HCT116 (cell line): ENCODE data around the gene CRK. TPM values are rescaled to one million over a fixed set of nuclear protein-coding genes. Genes with fewer than 3 reads are reported as not detected.

Experiments
- ATAC-seq: fragments of 200-7000 bp; cut with Tn5 transposase; 2 replicates; pipeline ENCODE4 v1.9.1; 2020; ENCODE audit warnings: mild to moderate bottlenecking, moderate library complexity
- BruUV-seq: library from RNA; stranded (reverse); fragments of 400-500 nt; replicated peaks from 2 replicates; lab custom pipeline; 2021; lab: Mats Ljungman, UMichigan
- CTCF ChIA-PET: fragments of 300-600 bp; sonication (Branson Sonifier 250); formaldehyde crosslinking; loops from one replicate; lab custom pipeline; 2021; ENCODE audit warnings: antibody characterized with exemption; lab: Charles Lee
- POLR2A ChIA-PET: fragments of 300-600, 350-600 bp; sonication (Branson Sonifier 250); formaldehyde crosslinking; loops from one replicate; lab custom pipeline; 2021; ENCODE audit warnings: antibody characterized with exemption; lab: Charles Lee
- RAD21 ChIA-PET, 2 experiments: fragments of 300-600 bp; sonication (Branson Sonifier 250); formaldehyde crosslinking; loops; one replicate each; lab custom pipeline; 2023; ENCODE audit warnings: low total read pairs in 2 of 2; ENCODE audit not compliant: uncharacterized antibody in 2 of 2, unreplicated experiment in 2 of 2, low non-redundant PET in 1 of 2; lab: Charles Lee
- DNase-seq: peaks from one replicate; pipeline ENCODE4 v3.0.0-alpha.2; 2010; ENCODE audit warnings: low read depth, low spot score
- H2AFZ ChIP-seq: fragments of 200-600 bp; shearing (Covaris generic), sonication (generic); 2 replicates; pipeline ENCODE4 v1.6.1; 2017; ENCODE audit warnings: low read depth, mixed run types, mixed read lengths, antibody characterized with exemption, low read length; ENCODE audit not compliant: poor library complexity, severe bottlenecking
- H3K27ac ChIP-seq: 2 replicates; pipeline ENCODE4 v1.5.1; 2012; ENCODE audit warnings: low read depth, low read length
- H3K27me3 ChIP-seq: fragments of 200-600 bp; sonication (generic); 2 replicates; pipeline ENCODE4 v1.6.1; 2016; ENCODE audit warnings: mixed run types, low read length, mixed read lengths; ENCODE audit not compliant: insufficient read depth
- H3K36me3 ChIP-seq, 2 experiments: fragments of 200-500 bp in 1 of 2; fragments of 200-600 bp in 1 of 2; sonication (Bioruptor generic) in 1 of 2; sonication (generic) in 1 of 2; 2 replicates each; pipeline versions ENCODE4 v1.5.1 to v1.6.1; 2014 to 2016; ENCODE audit warnings: low read length in 2 of 2, inconsistent platforms in 1 of 2, mixed read lengths in 1 of 2, mixed run types in 1 of 2; ENCODE audit not compliant: insufficient read depth in 2 of 2, control insufficient read depth in 1 of 2
- H3K4me1 ChIP-seq, 2 experiments: fragments of 200-600 bp in 1 of 2; sonication (generic) in 1 of 2; 2 replicates each; pipeline versions ENCODE4 v1.5.1 to v1.6.1; 2012 to 2017; ENCODE audit warnings: low read length in 2 of 2, inconsistent platforms in 1 of 2, mild to moderate bottlenecking in 1 of 2, mixed read lengths in 1 of 2, mixed run types in 1 of 2, moderate library complexity in 1 of 2; ENCODE audit not compliant: insufficient read depth in 2 of 2, control insufficient read depth in 1 of 2
- H3K4me2 ChIP-seq: fragments of 200-600 bp; sonication (generic); 2 replicates; pipeline ENCODE4 v1.6.1; 2017; ENCODE audit warnings: mixed run types, low read length, mixed read lengths
- H3K4me3 ChIP-seq, 2 experiments: fragments of 200-600 bp in 1 of 2; sonication (generic) in 1 of 2; replicated peaks in 1 of 2; 2 replicates each; pipeline ENCODE4 v1.5.1; 2011 to 2016; ENCODE audit warnings: low read length in 2 of 2, control low read depth in 1 of 2, low read depth in 1 of 2, mild to moderate bottlenecking in 1 of 2, mixed read lengths in 1 of 2, mixed run types in 1 of 2
- H3K79me2 ChIP-seq: fragments of 200-600 bp; sonication (generic); 2 replicates; pipeline ENCODE4 v1.6.1; 2017; ENCODE audit warnings: mild to moderate bottlenecking, mixed run types, low read length, moderate library complexity, mixed read lengths; ENCODE audit not compliant: insufficient read depth
- H3K9ac ChIP-seq: fragments of 200-600 bp; sonication (generic); 2 replicates; pipeline ENCODE4 v1.6.1; 2016; ENCODE audit warnings: low read length, mixed read lengths
- H3K9me2 ChIP-seq: fragments of 200-600 bp; sonication (generic), shearing (Covaris generic); 2 replicates; pipeline ENCODE4 v1.6.1; 2017; ENCODE audit warnings: mixed run types, mild to moderate bottlenecking, moderate library complexity; ENCODE audit not compliant: insufficient read depth
- H3K9me3 ChIP-seq, 2 experiments: fragments of 200-500 bp in 1 of 2; fragments of 200-600 bp in 1 of 2; sonication (Bioruptor generic) in 1 of 2; sonication (generic) in 1 of 2; 2 replicates each; pipeline ENCODE4 v1.6.1; 2014 to 2017; ENCODE audit warnings: low read length in 2 of 2, mixed read lengths in 2 of 2, inconsistent platforms in 1 of 2, low read depth in 1 of 2, mild to moderate bottlenecking in 1 of 2, mixed run types in 1 of 2, moderate library complexity in 1 of 2; ENCODE audit not compliant: control insufficient read depth in 1 of 2, insufficient read depth in 1 of 2
- H4K20me1 ChIP-seq: fragments of 200-600 bp; sonication (generic), shearing (Covaris generic); 2 replicates; pipeline ENCODE4 v1.6.1; 2017; ENCODE audit warnings: mixed run types, mild to moderate bottlenecking, moderate library complexity; ENCODE audit not compliant: insufficient read depth
- ATF3 ChIP-seq: IDR thresholded peaks from 2 replicates; pipeline ENCODE4 v1.6.1; 2012
- CBX3 ChIP-seq: IDR thresholded peaks from 2 replicates; pipeline ENCODE4 v1.6.1; 2012; ENCODE audit warnings: low read depth
- CEBPB ChIP-seq: IDR thresholded peaks from 2 replicates; pipeline ENCODE4 v1.6.1; 2012; ENCODE audit warnings: low read depth
- CTCF ChIP-seq, 3 experiments: fragments of 200-600 bp in 1 of 3; sonication (generic) in 1 of 3; IDR thresholded peaks in 2 of 3; conservative IDR thresholded peaks in 1 of 3; 2 replicates each; pipeline ENCODE4 v1.5.1; 2012 to 2017; ENCODE audit warnings: low read depth in 2 of 3, low read length in 2 of 3, antibody characterized with exemption in 1 of 3, borderline replicate concordance in 1 of 3, control low read depth in 1 of 3, mild to moderate bottlenecking in 1 of 3, mixed read lengths in 1 of 3, mixed run types in 1 of 3, moderate library complexity in 1 of 3; ENCODE audit not compliant: insufficient read depth in 1 of 3
- EGR1 ChIP-seq: IDR thresholded peaks from 2 replicates; pipeline ENCODE4 v1.6.1; 2012; ENCODE audit warnings: low read depth
- ELF1 ChIP-seq: IDR thresholded peaks from 2 replicates; pipeline ENCODE4 v1.6.1; 2012; ENCODE audit warnings: low read depth, borderline replicate concordance
- EZH2 ChIP-seq: fragments of 200-600 bp; sonication (generic); IDR thresholded peaks from 2 replicates; pipeline ENCODE4 v1.6.1; 2017; ENCODE audit warnings: antibody characterized with exemption, mixed run types
- EZH2phosphoT487 ChIP-seq: fragments of 200-600 bp; IDR thresholded peaks from 2 replicates; pipeline ENCODE4 v1.6.1; 2018; ENCODE audit warnings: antibody characterized with exemption, borderline replicate concordance
- FOSL1 ChIP-seq: IDR thresholded peaks from 2 replicates; pipeline ENCODE4 v1.6.1; 2012; ENCODE audit warnings: low read depth
- MAX ChIP-seq: IDR thresholded peaks from 2 replicates; pipeline ENCODE4 v1.6.1; 2012
- POLR2AphosphoS5 ChIP-seq: IDR thresholded peaks from 2 replicates; pipeline ENCODE4 v1.6.1; 2011; ENCODE audit warnings: mild to moderate bottlenecking, low read depth, low read length, moderate library complexity
- RAD21 ChIP-seq: IDR thresholded peaks from 2 replicates; pipeline ENCODE4 v1.6.1; 2012; ENCODE audit warnings: low read depth, mild to moderate bottlenecking
- REST ChIP-seq: IDR thresholded peaks from 2 replicates; pipeline ENCODE4 v1.6.1; 2012; ENCODE audit warnings: low read depth
- SIN3A ChIP-seq: IDR thresholded peaks from 2 replicates; pipeline ENCODE4 v1.6.1; 2012; ENCODE audit warnings: low read depth
- SP1 ChIP-seq: IDR thresholded peaks from 2 replicates; pipeline ENCODE4 v1.6.1; 2012; ENCODE audit warnings: low read depth
- ZNF274 ChIP-seq: fragments of 200-500 bp; sonication (Bioruptor generic); IDR thresholded peaks from 2 replicates; pipeline ENCODE4 v1.6.1; 2014; ENCODE audit warnings: mild to moderate bottlenecking, low read depth, low read length, inconsistent platforms
- intact Hi-C: fragments of 100-400 bp; cut with micrococcal nuclease; formaldehyde crosslinking; loops from 2 replicates; pipeline ENCODE4 v1.10.0; 2022
- total RNA-seq: library from RNA; stranded (reverse); gene quantifications from one replicate; pipeline ENCODE4 v1.2.1, GENCODE V29; 2021; ENCODE audit not compliant: unreplicated experiment

CRK gene
- total RNA-seq, 1 experiment from 2014 or later, result 55.5 TPM

GRCh38 chr17:1461198-1461944 lies 5.3 kb upstream of the CRK start:
- POLR2A ChIA-PET, result interaction anchor here (1.4 to 3.2 kb wide), 2 partner anchors 23 to 55 kb away, joined by 5 to 16 read pairs; partner anchors contain the start of gene INPP5K
- Histone ChIP-seq H3K27ac (no peak overlapping the region), H2AFZ (no peak overlapping the region), H4K20me1 (no peaks in the 10 kb centered on the region), H3K9me3 (no peaks in the 10 kb centered on the region), H3K36me3 (peaks cover 3 to 6% of the 10 kb centered on the region in 2 experiments; a peak in 2 of 4 replicates), H3K4me1 (peaks cover 36 to 62% of the 10 kb centered on the region in 2 experiments), H3K4me2 (peak overlapping the region; percentile 80), H3K4me3 (no peak overlapping the region), H3K79me2 (peaks cover 10% of the 10 kb centered on the region; the same call in 1 of the 2 replicates), H3K9me2 (no peaks in the 10 kb centered on the region), H3K27me3 (no peaks in the 10 kb centered on the region), H3K9ac (no peak overlapping the region)
- ATAC-seq (no peak), DNase-seq (no peak)
- no peak for TF ChIP-seq SIN3A
- no peak for TF ChIP-seq SP1
- no peak for TF ChIP-seq EGR1
- TF ChIP-seq ATF3, result no peak
- no peak for TF ChIP-seq EZH2phosphoT487
- TF ChIP-seq CEBPB, result no peak
- no peak for TF ChIP-seq CBX3
- no peak for TF ChIP-seq CTCF (IDR thresholded peaks at IDR 0.05 in 2 of 3, conservative IDR thresholded peaks at IDR 0.05 in 1 of 3; ENCODE audit: borderline replicate concordance in 1 of 3, insufficient read depth in 1 of 3, low read depth in 2 of 3, low read length in 2 of 3)
- no peak for TF ChIP-seq ZNF274
- TF ChIP-seq POLR2AphosphoS5, result no peak
- TF ChIP-seq MAX, result no peak
- TF ChIP-seq EZH2, result no peak
- TF ChIP-seq FOSL1, result no peak
- no peak for TF ChIP-seq ELF1
- no peak for TF ChIP-seq REST
- no peak for TF ChIP-seq RAD21
- RAD21 ChIA-PET, result no interaction called here
- intact Hi-C loops, result loop anchor here (5.0 kb wide), 1 partner anchor 56 kb away; the partner anchor contains the start of gene INPP5K
- CTCF ChIA-PET, result no interaction called here
- BruUV-seq, result TSS peak; percentile 34
